Karpas-422 (cell line): Measurements from ENCODE around the gene DCTN2. TPM values are rescaled to one million over a fixed set of nuclear protein-coding genes. Genes with fewer than 3 reads are reported as not detected.

Source experiments
- DNase-seq: peaks from one replicate; pipeline ENCODE4 v3.0.0-alpha.2; 2015
- H2AFZ ChIP-seq: fragments of 200-600 bp; sonication (generic); 2 replicates; pipeline ENCODE4 v1.6.1; 2014; ENCODE audit warnings: antibody characterized with exemption, low read length, mixed read lengths
- H3K27ac ChIP-seq: fragments of 200-600 bp; sonication (generic); 2 replicates; pipeline ENCODE4 v1.5.1; 2014; ENCODE audit warnings: mild to moderate bottlenecking, low read length, moderate library complexity
- H3K27me3 ChIP-seq: fragments of 200-600 bp; sonication (generic); 2 replicates; pipeline ENCODE4 v1.6.1; 2014; ENCODE audit warnings: low read length, mixed read lengths
- H3K36me3 ChIP-seq: fragments of 200-600 bp; sonication (generic); 2 replicates; pipeline ENCODE4 v1.6.1; 2014; ENCODE audit warnings: low read length, mixed read lengths; ENCODE audit not compliant: insufficient read depth
- H3K4me1 ChIP-seq: fragments of 200-600 bp; sonication (generic); 2 replicates; pipeline ENCODE4 v1.6.1; 2014; ENCODE audit warnings: mild to moderate bottlenecking, low read length, mixed read lengths
- H3K4me2 ChIP-seq: fragments of 200-600 bp; sonication (generic); 2 replicates; pipeline ENCODE4 v1.6.1; 2014; ENCODE audit warnings: low read length, low read depth, mild to moderate bottlenecking; ENCODE audit not compliant: poor library complexity, severe bottlenecking
- H3K4me3 ChIP-seq: fragments of 200-600 bp; sonication (generic); 2 replicates; pipeline ENCODE4 v1.5.1; 2014; ENCODE audit warnings: mild to moderate bottlenecking, antibody characterized with exemption, low read length, mixed read lengths
- H3K79me2 ChIP-seq: fragments of 200-600 bp; sonication (generic); 2 replicates; pipeline ENCODE4 v1.6.1; 2014; ENCODE audit warnings: mild to moderate bottlenecking, low read length, mixed read lengths
- H3K9ac ChIP-seq: fragments of 200-600 bp; sonication (generic); 2 replicates; pipeline ENCODE4 v1.6.0; 2014; ENCODE audit warnings: low read length
- H3K9me2 ChIP-seq: fragments of 200-600 bp; sonication (generic), shearing (Covaris generic); replicated peaks from 2 replicates; pipeline ENCODE4 v1.6.0; 2014; ENCODE audit warnings: mild to moderate bottlenecking, low read length, moderate library complexity; ENCODE audit not compliant: insufficient read depth
- H3K9me3 ChIP-seq: fragments of 300-700, 200-600 bp; sonication (generic); 2 replicates; pipeline ENCODE4 v1.6.1; 2014; ENCODE audit warnings: low read length, mixed read lengths
- H4K20me1 ChIP-seq: fragments of 200-600 bp; sonication (generic); 2 replicates; pipeline ENCODE4 v1.6.1; 2014; ENCODE audit warnings: mild to moderate bottlenecking, antibody characterized with exemption, low read length, low read depth; ENCODE audit not compliant: insufficient read depth
- total RNA-seq: library from RNA; depleted of rRNA; stranded (reverse); fragments of >200 nt; shearing (Covaris generic); gene quantifications from 2 replicates; pipeline ENCODE4 v1.2.3, GENCODE V29; 2014; ENCODE audit warnings: low replicate concordance

Gene DCTN2
- total RNA-seq, 1 experiment from 2014 or later, result 77.9 TPM

GRCh38 chr12:57533108-57533507 is 13.9 kb downstream of the DCTN2 start:
- Histone ChIP-seq H3K79me2 (no peaks in the 10 kb centered on the region), H4K20me1 (no peaks in the 10 kb centered on the region), H3K27ac (no peak overlapping the region), H2AFZ (no peak overlapping the region), H3K36me3 (peaks cover 22% of the 10 kb centered on the region), H3K4me1 (no peaks in the 10 kb centered on the region), H3K4me3 (no peak overlapping the region), H3K9me3 (no peaks in the 10 kb centered on the region), H3K9me2 (no peaks in the 10 kb centered on the region), H3K9ac (no peak overlapping the region), H3K27me3 (no peaks in the 10 kb centered on the region), H3K4me2 (no peak overlapping the region)
- no peak for DNase-seq

GRCh38 chr12:57531836-57532235 is 15.2 kb downstream of the DCTN2 start:
- no peaks in the 10 kb centered on the region for H3K9me3 ChIP-seq
- no peak overlapping the region for H3K9ac ChIP-seq
- no peaks in the 10 kb centered on the region for H3K27me3 ChIP-seq
- no peak overlapping the region for H3K4me2 ChIP-seq
- DNase-seq, result no peak
- no peaks in the 10 kb centered on the region for H3K4me1 ChIP-seq
- H2AFZ ChIP-seq, result no peak overlapping the region
- no peak overlapping the region for H3K4me3 ChIP-seq
- H3K9me2 ChIP-seq, result no peaks in the 10 kb centered on the region
- peaks cover 29% of the 10 kb centered on the region for H3K36me3 ChIP-seq
- H3K79me2 ChIP-seq, result 0 out of 2 replicates have a peak, but pooled peaks cover 8% of the 10 kb centered on the region
- H4K20me1 ChIP-seq, result no peaks in the 10 kb centered on the region
- H3K27ac ChIP-seq, result no peak overlapping the region

- Histone ChIP-seq H3K79me2 (0 out of 2 replicates have a peak, but pooled peaks cover 8% of the 10 kb centered on the region), H3K4me1 (no peaks in the 10 kb centered on the region), H2AFZ (no peak overlapping the region), H3K36me3 (peaks cover 29% of the 10 kb centered on the region), H3K9me3 (no peaks in the 10 kb centered on the region), H3K9ac (no peak overlapping the region), H3K27ac (no peak overlapping the region), H3K9me2 (no peaks in the 10 kb centered on the region), H3K4me2 (no peak overlapping the region), H4K20me1 (no peaks in the 10 kb centered on the region), H3K4me3 (no peak overlapping the region), H3K27me3 (no peaks in the 10 kb centered on the region)
- no peak for DNase-seq
These were observed 16.4 kb downstream of the DCTN2 start for GRCh38 chr12:57530396-57531142.

GRCh38 chr12:57529831-57530230 is 17.2 kb downstream of the DCTN2 start:
- peaks cover 11% of the 10 kb centered on the region; the same call in 1 of the 2 replicates for H3K79me2 ChIP-seq
- no peaks in the 10 kb centered on the region for H3K9me3 ChIP-seq
- no peaks in the 10 kb centered on the region for H3K27me3 ChIP-seq
- peaks cover 29% of the 10 kb centered on the region for H3K36me3 ChIP-seq
- H3K27ac ChIP-seq, result no peak overlapping the region
- H2AFZ ChIP-seq, result no peak overlapping the region
- H3K9ac ChIP-seq, result no peak overlapping the region
- H3K4me2 ChIP-seq, result no peak overlapping the region
- no peak overlapping the region for H3K4me3 ChIP-seq
- H3K9me2 ChIP-seq, result no peaks in the 10 kb centered on the region
- peaks cover 6% of the 10 kb centered on the region for H3K4me1 ChIP-seq
- DNase-seq, result no peak
- no peaks in the 10 kb centered on the region for H4K20me1 ChIP-seq

- peaks cover 19% of the 10 kb centered on the region for H3K79me2 ChIP-seq
- no peak overlapping the region for H2AFZ ChIP-seq
- no peak overlapping the region for H3K27ac ChIP-seq
- H3K36me3 ChIP-seq, result peaks cover 27% of the 10 kb centered on the region
- H3K4me1 ChIP-seq, result peaks cover 15% of the 10 kb centered on the region
- H3K9me2 ChIP-seq, result no peaks in the 10 kb centered on the region
- H3K9ac ChIP-seq, result no peak overlapping the region
- DNase-seq, result no peak
- H4K20me1 ChIP-seq, result 0 out of 2 replicates have a peak, but pooled peaks cover 4% of the 10 kb centered on the region
- no peak overlapping the region for H3K4me3 ChIP-seq
- H3K9me3 ChIP-seq, result no peaks in the 10 kb centered on the region
- no peaks in the 10 kb centered on the region for H3K27me3 ChIP-seq
- no peak overlapping the region for H3K4me2 ChIP-seq
These were observed 18.0 kb downstream of the DCTN2 start for GRCh38 chr12:57528831-57529555.

GRCh38 chr12:57528176-57528575 is 18.8 kb downstream of the DCTN2 start:
- peaks cover 25% of the 10 kb centered on the region for H3K36me3 ChIP-seq
- no peaks in the 10 kb centered on the region for H3K9me3 ChIP-seq
- peaks cover 27% of the 10 kb centered on the region for H3K79me2 ChIP-seq
- no peak overlapping the region for H3K4me3 ChIP-seq
- H3K27ac ChIP-seq, result no peak overlapping the region
- H4K20me1 ChIP-seq, result 0 out of 2 replicates have a peak, but pooled peaks cover 10% of the 10 kb centered on the region
- H2AFZ ChIP-seq, result no peak overlapping the region
- DNase-seq, result no peak
- H3K9me2 ChIP-seq, result no peaks in the 10 kb centered on the region
- peaks cover 23% of the 10 kb centered on the region for H3K4me1 ChIP-seq
- no peaks in the 10 kb centered on the region for H3K27me3 ChIP-seq
- no peak overlapping the region for H3K9ac ChIP-seq
- no peak overlapping the region for H3K4me2 ChIP-seq

GRCh38 chr12:57527184-57527583 is 19.8 kb downstream of the DCTN2 start:
- H3K36me3 ChIP-seq, result peaks cover 25% of the 10 kb centered on the region
- H3K4me1 ChIP-seq, result peaks cover 24% of the 10 kb centered on the region
- H4K20me1 ChIP-seq, result 0 out of 2 replicates have a peak, but pooled peaks cover 11% of the 10 kb centered on the region
- no peak overlapping the region for H3K27ac ChIP-seq
- H2AFZ ChIP-seq, result no peak overlapping the region
- H3K4me2 ChIP-seq, result no peak overlapping the region
- no peaks in the 10 kb centered on the region for H3K9me3 ChIP-seq
- H3K79me2 ChIP-seq, result peaks cover 29% of the 10 kb centered on the region
- no peaks in the 10 kb centered on the region for H3K27me3 ChIP-seq
- no peaks in the 10 kb centered on the region for H3K9me2 ChIP-seq
- H3K4me3 ChIP-seq, result no peak overlapping the region
- DNase-seq, result no peak
- H3K9ac ChIP-seq, result 0 out of 2 replicates have a peak overlapping the region, but pooled peaks have one; percentile 9

- Histone ChIP-seq H3K9me2 (no peaks in the 10 kb centered on the region), H3K9me3 (no peaks in the 10 kb centered on the region), H3K4me2 (no peak overlapping the region), H3K27ac (no peak overlapping the region), H4K20me1 (0 out of 2 replicates have a peak, but pooled peaks cover 11% of the 10 kb centered on the region), H3K9ac (0 out of 2 replicates have a peak overlapping the region, but pooled peaks have one; percentile 9), H3K4me3 (no peak overlapping the region), H3K79me2 (peaks cover 29% of the 10 kb centered on the region), H3K27me3 (no peaks in the 10 kb centered on the region), H3K4me1 (peaks cover 30% of the 10 kb centered on the region), H3K36me3 (peaks cover 25% of the 10 kb centered on the region), H2AFZ (no peak overlapping the region)
- DNase-seq, result no peak
These were observed 20.4 kb downstream of the DCTN2 start for GRCh38 chr12:57526477-57527126.
